ENCODE results near the gene TNFRSF25. TPM values are rescaled to one million over a fixed set of nuclear protein-coding genes. Genes with fewer than 3 reads are reported as not detected.

Gene TNFRSF25
- total RNA-seq, 1 experiment from 2014 or later, result 19.4 TPM

- no peaks in the 10 kb centered on the region for H3K27me3 ChIP-seq (ENCODE audit: insufficient read depth, low read length)
- no peak overlapping the region for H2BK120ac ChIP-seq (ENCODE audit: low read depth, low read length, poor library complexity, severe bottlenecking)
- no peak overlapping the region for H2BK12ac ChIP-seq (ENCODE audit: insufficient read length, low read depth, low read length)
- H3K18ac ChIP-seq (ENCODE audit: insufficient read length, low read depth, low read length), result no peak overlapping the region
- Mint-ChIP-seq H3K27me3 (ENCODE audit: low read depth) (no peaks in the 10 kb centered on the region), H3K36me3 (ENCODE audit: insufficient read depth in 1 of 3, low read depth in 3 of 3) (peaks cover 19 to 47% (median 43%) of the 10 kb centered on the region in 3 experiments; a peak in 6 of 7 replicates), H3K4me3 (no peak overlapping the region), H3K27ac (no peak overlapping the region), H3K4me1 (peaks cover 20 to 39% of the 10 kb centered on the region in 2 experiments), H3K9me3 (no peaks in the 10 kb centered on the region)
- H2AFZ ChIP-seq (ENCODE audit: low read length), result no peak overlapping the region
- H2BK20ac ChIP-seq (ENCODE audit: low read depth, low read length, poor library complexity, severe bottlenecking), result no peak overlapping the region
- no peak overlapping the region for H3K4ac ChIP-seq (ENCODE audit: low read depth, low read length)
- H2BK5ac ChIP-seq (ENCODE audit: insufficient read length, low read length), result no peak overlapping the region
- no peak for DNase-seq
- no peak overlapping the region for H4K91ac ChIP-seq (ENCODE audit: insufficient read length, low read depth, low read length)
- no peak overlapping the region for H4K5ac ChIP-seq (ENCODE audit: insufficient read length, low read depth, low read length)
- no peak overlapping the region for H4K8ac ChIP-seq (replicated peaks; ENCODE audit: insufficient read length, low read depth, low read length)
- WGBS (ENCODE audit: extremely low coverage, insufficient read length, low lambda C conversion rate), result no CpG with 5 or more reads among the region's 10 CpGs
- no peak overlapping the region for H3K9ac ChIP-seq (ENCODE audit: extremely low read depth, insufficient read length, low read length)
- H3K9me3 ChIP-seq (ENCODE audit: control insufficient read depth, low read depth, low read length), result no peaks in the 10 kb centered on the region
- H2AK5ac ChIP-seq (ENCODE audit: insufficient read length, low read length), result no peak overlapping the region
- no peak overlapping the region for H3K4me2 ChIP-seq (ENCODE audit: insufficient read depth, insufficient read length, low read length)
- no peaks in the 10 kb centered on the region for H4K20me1 ChIP-seq (ENCODE audit: control insufficient read depth, insufficient read depth, insufficient read length)
- no peak overlapping the region for H3T11ph ChIP-seq (ENCODE audit: low read length)
- H2BK15ac ChIP-seq (ENCODE audit: low read depth, low read length), result no peak overlapping the region
- H3K79me2 ChIP-seq (ENCODE audit: insufficient read depth, low read length), result no peaks in the 10 kb centered on the region
- H3K79me1 ChIP-seq (ENCODE audit: insufficient read depth, low read depth, low read length, poor library complexity, severe bottlenecking), result no peaks in the 10 kb centered on the region
- H3K14ac ChIP-seq (ENCODE audit: insufficient read depth, low read length), result no peak overlapping the region
- H3K56ac ChIP-seq (ENCODE audit: insufficient read length, low read depth, low read length), result no peak overlapping the region
- H3K4me1 ChIP-seq (ENCODE audit: insufficient read depth, low read length), result peaks cover 3% of the 10 kb centered on the region; the same call in 1 of the 2 replicates
- H3K27ac ChIP-seq (ENCODE audit: insufficient read length, low read depth, low read length), result no peak overlapping the region
- TF ChIP-seq, protein P1, sequence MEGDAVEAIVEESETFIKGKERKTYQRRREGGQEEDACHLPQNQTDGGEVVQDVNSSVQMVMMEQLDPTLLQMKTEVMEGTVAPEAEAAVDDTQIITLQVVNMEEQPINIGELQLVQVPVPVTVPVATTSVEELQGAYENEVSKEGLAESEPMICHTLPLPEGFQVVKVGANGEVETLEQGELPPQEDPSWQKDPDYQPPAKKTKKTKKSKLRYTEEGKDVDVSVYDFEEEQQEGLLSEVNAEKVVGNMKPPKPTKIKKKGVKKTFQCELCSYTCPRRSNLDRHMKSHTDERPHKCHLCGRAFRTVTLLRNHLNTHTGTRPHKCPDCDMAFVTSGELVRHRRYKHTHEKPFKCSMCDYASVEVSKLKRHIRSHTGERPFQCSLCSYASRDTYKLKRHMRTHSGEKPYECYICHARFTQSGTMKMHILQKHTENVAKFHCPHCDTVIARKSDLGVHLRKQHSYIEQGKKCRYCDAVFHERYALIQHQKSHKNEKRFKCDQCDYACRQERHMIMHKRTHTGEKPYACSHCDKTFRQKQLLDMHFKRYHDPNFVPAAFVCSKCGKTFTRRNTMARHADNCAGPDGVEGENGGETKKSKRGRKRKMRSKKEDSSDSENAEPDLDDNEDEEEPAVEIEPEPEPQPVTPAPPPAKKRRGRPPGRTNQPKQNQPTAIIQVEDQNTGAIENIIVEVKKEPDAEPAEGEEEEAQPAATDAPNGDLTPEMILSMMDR (conservative IDR thresholded peaks at IDR 0.05), result peak; percentile 68
- H3K23me2 ChIP-seq (ENCODE audit: insufficient read length, low read depth, low read length, poor library complexity, severe bottlenecking), result no peaks in the 10 kb centered on the region
- H3K23ac ChIP-seq (ENCODE audit: insufficient read length, low read depth, low read length), result no peak overlapping the region
Observed at GRCh38 chr1:6472391-6472790, 6.4 kb upstream of the TNFRSF25 start.

All from H9 (cell line).